Breast epithelium (tissue), 3 donors: ENCODE measurements around the gene PPP1CA.

ENCODE experiments used
- POLR2A ChIP-seq: fragments of 450-650 bp; IDR thresholded peaks from one replicate; pipeline ENCODE4 v1.6.1; 2016; ENCODE audit warnings: antibody characterized with exemption, mild to moderate bottlenecking, moderate library complexity
- POLR2AphosphoS5 ChIP-seq, 3 donors: sonication (generic); formaldehyde crosslinking; IDR thresholded peaks; one replicate each; pipeline ENCODE4 v1.6.1; 2017; ENCODE audit warnings: antibody characterized with exemption in 3 of 3
- TF ChIP-seq, protein P1 (sequence below), 3 donors: fragments of 450-650 bp; IDR thresholded peaks; one replicate each; pipeline ENCODE4 v1.5.1; 2016 to 2017; ENCODE audit warnings: antibody characterized with exemption in 3 of 3, mild to moderate bottlenecking in 3 of 3, moderate library complexity in 3 of 3

DNA sequence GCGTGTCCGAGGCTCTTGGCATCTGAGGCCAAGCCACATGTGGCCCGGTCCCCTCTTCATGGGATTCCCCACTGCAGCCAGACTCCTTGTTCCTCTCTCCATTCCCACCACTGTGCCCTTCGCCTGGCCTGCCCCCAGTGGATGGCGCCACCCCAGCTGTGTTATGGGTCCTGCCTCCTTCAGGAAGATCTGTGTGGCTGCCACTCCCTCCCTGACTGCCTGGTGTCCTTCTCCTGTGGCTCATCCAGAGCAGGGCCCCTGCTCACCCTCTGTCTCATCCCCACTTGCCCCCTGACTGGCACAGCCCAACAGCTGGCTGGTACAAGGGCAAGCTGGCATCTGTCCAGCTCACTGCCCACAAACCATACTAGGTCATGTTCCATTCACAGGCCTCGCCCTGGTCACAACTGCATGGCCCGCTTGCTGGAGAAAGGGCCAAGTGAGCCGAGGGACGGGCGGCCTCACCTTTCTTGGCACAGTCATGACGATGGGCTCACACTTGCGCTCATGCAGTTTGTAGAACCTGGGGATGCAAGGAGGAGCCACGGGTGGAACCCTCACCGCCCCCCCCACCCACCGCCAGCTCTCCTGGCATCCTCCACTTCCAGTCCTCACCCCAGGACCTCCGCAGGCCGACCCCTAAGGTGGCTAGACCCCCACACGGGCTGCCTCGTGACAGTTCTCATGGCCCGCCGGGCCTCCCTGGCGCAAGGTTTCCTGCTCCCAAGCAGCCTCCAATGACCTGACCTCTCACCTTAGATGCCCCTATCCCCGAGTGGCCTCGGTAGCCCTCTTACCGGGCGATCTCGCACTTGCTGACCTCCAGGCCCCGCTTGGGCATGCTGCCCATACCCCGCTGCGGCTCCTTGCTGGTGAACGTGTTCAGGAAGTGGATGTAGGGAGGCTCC is 37.9 kb upstream of the PPP1CA start:
- TF ChIP-seq POLR2AphosphoS5 (IDR thresholded peaks at IDR 0.05) (no peak), POLR2A (no peak)
- TF ChIP-seq, protein P1, sequence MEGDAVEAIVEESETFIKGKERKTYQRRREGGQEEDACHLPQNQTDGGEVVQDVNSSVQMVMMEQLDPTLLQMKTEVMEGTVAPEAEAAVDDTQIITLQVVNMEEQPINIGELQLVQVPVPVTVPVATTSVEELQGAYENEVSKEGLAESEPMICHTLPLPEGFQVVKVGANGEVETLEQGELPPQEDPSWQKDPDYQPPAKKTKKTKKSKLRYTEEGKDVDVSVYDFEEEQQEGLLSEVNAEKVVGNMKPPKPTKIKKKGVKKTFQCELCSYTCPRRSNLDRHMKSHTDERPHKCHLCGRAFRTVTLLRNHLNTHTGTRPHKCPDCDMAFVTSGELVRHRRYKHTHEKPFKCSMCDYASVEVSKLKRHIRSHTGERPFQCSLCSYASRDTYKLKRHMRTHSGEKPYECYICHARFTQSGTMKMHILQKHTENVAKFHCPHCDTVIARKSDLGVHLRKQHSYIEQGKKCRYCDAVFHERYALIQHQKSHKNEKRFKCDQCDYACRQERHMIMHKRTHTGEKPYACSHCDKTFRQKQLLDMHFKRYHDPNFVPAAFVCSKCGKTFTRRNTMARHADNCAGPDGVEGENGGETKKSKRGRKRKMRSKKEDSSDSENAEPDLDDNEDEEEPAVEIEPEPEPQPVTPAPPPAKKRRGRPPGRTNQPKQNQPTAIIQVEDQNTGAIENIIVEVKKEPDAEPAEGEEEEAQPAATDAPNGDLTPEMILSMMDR (IDR thresholded peaks at IDR 0.05) = no peak
